Activated CD4-positive, alpha-beta T cell treated with anti-CD3 and anti-CD28 coated beads, Interleukin-2, amount 50 U/mL, for 4 hours (primary cell): ENCODE measurements around the gene ITGB8.

ENCODE experiments used
- DNase-seq, 2 experiments: peaks; one replicate each; pipeline ENCODE4 v3.0.0-alpha.2; 2020

Gene ITGB8

GRCh38 chr7:20310963-20311742 is 19.5 kb upstream of the ITGB8 start:
- no peak for DNase-seq

GRCh38 chr7:20311743-20312042 is 19.0 kb upstream of the ITGB8 start:
- DNase-seq, result no peak

GRCh38 chr7:20312562-20312961 is 18.1 kb upstream of the ITGB8 start:
- DNase-seq, result no peak

- DNase-seq, result no peak
Observed at GRCh38 chr7:20313626-20314025, 17.1 kb upstream of the ITGB8 start.

GRCh38 chr7:20314198-20314597 is 16.5 kb upstream of the ITGB8 start:
- DNase-seq, result no peak

- DNase-seq, result no peak
Observed at GRCh38 chr7:20316706-20317105, 14.0 kb upstream of the ITGB8 start.

- no peak for DNase-seq
Observed at GRCh38 chr7:20317413-20317812, 13.3 kb upstream of the ITGB8 start.

GRCh38 chr7:20318933-20319332 is 11.8 kb upstream of the ITGB8 start:
- DNase-seq, result no peak

GRCh38 chr7:20320322-20320721 is 10.4 kb upstream of the ITGB8 start:
- no peak for DNase-seq

GRCh38 chr7:20320786-20321185 is 9.9 kb upstream of the ITGB8 start:
- no peak for DNase-seq

GRCh38 chr7:20323595-20323994 is 7.1 kb upstream of the ITGB8 start:
- no peak for DNase-seq

- no peak for DNase-seq
Observed at GRCh38 chr7:20326342-20326741, 4.4 kb upstream of the ITGB8 start.

- DNase-seq, result no peak
Observed at GRCh38 chr7:20327055-20327454, 3.6 kb upstream of the ITGB8 start.

- DNase-seq, result no peak
Observed at GRCh38 chr7:20328027-20328426, 2.7 kb upstream of the ITGB8 start.

- no peak for DNase-seq
Observed at GRCh38 chr7:20328692-20329091, 2.0 kb upstream of the ITGB8 start.

- no peak for DNase-seq
Observed at GRCh38 chr7:20329389-20330238, 1.1 kb upstream of the ITGB8 start.

- no peak for DNase-seq
Observed at GRCh38 chr7:20330928-20331909, 519 bp downstream of the ITGB8 start.

- DNase-seq, result no peak
Observed at GRCh38 chr7:20331910-20332813, 1.5 kb downstream of the ITGB8 start.

GRCh38 chr7:20338285-20338684 is 7.6 kb downstream of the ITGB8 start:
- no peak for DNase-seq

GRCh38 chr7:20340839-20341238 is 10.1 kb downstream of the ITGB8 start:
- no peak for DNase-seq

- no peak for DNase-seq
Observed at GRCh38 chr7:20343205-20343604, 12.5 kb downstream of the ITGB8 start.

- DNase-seq, result no peak
Observed at GRCh38 chr7:20343941-20344340, 13.2 kb downstream of the ITGB8 start.
